SK-N-MC (cell line): ENCODE data around the gene RBM25.
"Not testable (repeated sequence)": the region's sequence is repeated elsewhere in the genome, so short reads cannot be mapped to it uniquely, and the experiment has no call there.

Experiments used
- DNase-seq: peaks from one replicate; pipeline ENCODE4 v3.0.0-alpha.2; 2011; ENCODE audit warnings: low read depth, low spot score
- H3K27ac ChIP-seq: fragments of 200-600 bp; sonication (generic); 2 replicates; pipeline ENCODE4 v1.5.1; 2016; ENCODE audit warnings: mixed run types
- H3K36me3 ChIP-seq: fragments of 200-600 bp; sonication (generic); 2 replicates; pipeline ENCODE4 v1.6.1; 2017; ENCODE audit warnings: antibody characterized with exemption, low read length, mixed read lengths; ENCODE audit not compliant: insufficient read depth
- H3K4me3 ChIP-seq: fragments of 200-600 bp; sonication (generic); 2 replicates; pipeline ENCODE4 v1.5.1; 2016
- H3K9ac ChIP-seq: fragments of 200-600 bp; sonication (generic); 2 replicates; pipeline ENCODE4 v1.8.0; 2017; ENCODE audit warnings: mixed run types, mixed read lengths; ENCODE audit not compliant: insufficient read length
- H3K9me3 ChIP-seq: fragments of 200-600 bp; sonication (generic); 2 replicates; pipeline ENCODE4 v1.6.1; 2017; ENCODE audit warnings: low read depth, mild to moderate bottlenecking, antibody characterized with exemption, low read length, moderate library complexity, mixed read lengths
- EZH2 ChIP-seq: fragments of 200-600 bp; sonication (generic); IDR thresholded peaks from one replicate; pipeline ENCODE4 v1.6.1; 2017; ENCODE audit warnings: antibody characterized with exemption
- FOXP2 ChIP-seq: optimal IDR thresholded peaks from 2 replicates; pipeline ENCODE3; 2011; ENCODE audit warnings: mild to moderate bottlenecking, moderate library complexity; ENCODE audit not compliant: insufficient read depth; ENCODE audit errors: extremely low read length, control extremely low read depth
- POLR2AphosphoS5 ChIP-seq: IDR thresholded peaks from 2 replicates; pipeline ENCODE4 v1.6.1; 2012; ENCODE audit warnings: mild to moderate bottlenecking, low read depth, low read length, borderline replicate concordance

Gene RBM25

GRCh38 chr14:73027546-73027945 is 30.8 kb upstream of the RBM25 start:
- Histone ChIP-seq H3K9ac (peak overlapping the region; percentile 72), H3K9me3 (no peaks in the 10 kb centered on the region), H3K27ac (peak overlapping the region; percentile 72), H3K36me3 (peaks cover 6% of the 10 kb centered on the region), H3K4me3 (peak overlapping the region; percentile 96)
- no peak for DNase-seq
- TF ChIP-seq FOXP2, result no peak
- TF ChIP-seq POLR2AphosphoS5, result no peak
- no peak for TF ChIP-seq EZH2

- Histone ChIP-seq H3K9me3 (no peaks in the 10 kb centered on the region), H3K4me3 (peak overlapping the region; percentile 96), H3K36me3 (peaks cover 6% of the 10 kb centered on the region), H3K9ac (peak overlapping the region; percentile 72), H3K27ac (peak overlapping the region; percentile 72)
- TF ChIP-seq POLR2AphosphoS5 (no peak), EZH2 (no peak), FOXP2 (no peak)
- DNase-seq, result no peak
Observed at GRCh38 chr14:73027984-73028383, 30.4 kb upstream of the RBM25 start.

GRCh38 chr14:73036706-73037450 is 21.5 kb upstream of the RBM25 start:
- not testable (repeated sequence) for DNase-seq, H3K4me3 ChIP-seq, H3K9me3 ChIP-seq, H3K27ac ChIP-seq, H3K36me3 ChIP-seq, H3K9ac ChIP-seq

GRCh38 chr14:73047808-73048207 is 10.5 kb upstream of the RBM25 start:
- Histone ChIP-seq H3K4me3 (no peak overlapping the region), H3K27ac (no peak overlapping the region), H3K9me3 (no peaks in the 10 kb centered on the region), H3K9ac (no peak overlapping the region), H3K36me3 (no peaks in the 10 kb centered on the region)
- DNase-seq, result no peak
- no peak for TF ChIP-seq POLR2AphosphoS5
- no peak for TF ChIP-seq FOXP2
- TF ChIP-seq EZH2, result no peak

GRCh38 chr14:73049428-73049827 is 8.9 kb upstream of the RBM25 start:
- TF ChIP-seq EZH2, result no peak
- no peak for TF ChIP-seq POLR2AphosphoS5
- TF ChIP-seq FOXP2, result no peak
- H3K9me3 ChIP-seq, result no peaks in the 10 kb centered on the region
- no peak for DNase-seq

GRCh38 chr14:73055251-73055650 is 3.1 kb upstream of the RBM25 start:
- Histone ChIP-seq H3K9me3 (no peaks in the 10 kb centered on the region), H3K36me3 (peaks cover 3% of the 10 kb centered on the region), H3K4me3 (no peak overlapping the region), H3K27ac (no peak overlapping the region), H3K9ac (no peak overlapping the region)
- TF ChIP-seq FOXP2 (no peak), POLR2AphosphoS5 (no peak), EZH2 (no peak)
- DNase-seq, result no peak

More at GRCh38 chr14:73049428-73049827, 8.9 kb upstream of the RBM25 start:
- H3K27ac ChIP-seq, result no peak overlapping the region
- H3K4me3 ChIP-seq, result no peak overlapping the region
- H3K9ac ChIP-seq, result no peak overlapping the region
- no peaks in the 10 kb centered on the region for H3K36me3 ChIP-seq

GRCh38 chr14:73057944-73058223 is 450 bp upstream of the RBM25 start:
- H3K9ac ChIP-seq, result peak overlapping the region; percentile 98

GRCh38 chr14:73058922-73059673 is 764 bp downstream of the RBM25 start:
- no peaks in the 10 kb centered on the region for H3K9me3 ChIP-seq
- DNase-seq, result no peak
- peak overlapping the region; percentile 87 for H3K4me3 ChIP-seq
- peak overlapping the region; percentile 95 for H3K27ac ChIP-seq
- peaks cover 35% of the 10 kb centered on the region for H3K36me3 ChIP-seq
- TF ChIP-seq EZH2, result no peak
- no peak for TF ChIP-seq POLR2AphosphoS5
- H3K9ac ChIP-seq, result peak overlapping the region; percentile 98

More at GRCh38 chr14:73057944-73058223, 450 bp upstream of the RBM25 start:
- peaks cover 26% of the 10 kb centered on the region for H3K36me3 ChIP-seq
- no peaks in the 10 kb centered on the region for H3K9me3 ChIP-seq
- H3K4me3 ChIP-seq, result peak overlapping the region; percentile 87
- TF ChIP-seq EZH2 (no peak), POLR2AphosphoS5 (no peak), FOXP2 (no peak)
- H3K27ac ChIP-seq, result peak overlapping the region; percentile 97
- no peak for DNase-seq

GRCh38 chr14:73069585-73069984 is 11.3 kb downstream of the RBM25 start:
- DNase-seq, result no peak
- no peak overlapping the region for H3K27ac ChIP-seq
- peaks cover 74% of the 10 kb centered on the region for H3K36me3 ChIP-seq
- H3K9me3 ChIP-seq, result no peaks in the 10 kb centered on the region
- H3K9ac ChIP-seq, result no peak overlapping the region
- no peak overlapping the region for H3K4me3 ChIP-seq
- TF ChIP-seq EZH2 (no peak), POLR2AphosphoS5 (no peak), FOXP2 (no peak)
